EH (cell line): ENCODE results near the gene FIS1.
A peak's percentile ranks its signal among the peaks of the same experiment; 100 is the strongest.
"Not testable (repeated sequence)": the region's sequence is repeated elsewhere in the genome, so short reads cannot be mapped to it uniquely, and the experiment has no call there.

Experiments used
- DNase-seq: peaks from one replicate; pipeline ENCODE4 v3.0.0-alpha.2; 2015; ENCODE audit warnings: low read depth

FIS1 gene

GRCh38 chr7:101203740-101204738, 40.8 kb downstream of the FIS1 start:
- peak; percentile 41 for DNase-seq

- DNase-seq: no peak
These were observed 42.3 kb downstream of the FIS1 start for GRCh38 chr7:101202603-101202918.

- DNase-seq: peak; percentile 13
These were observed 42.9 kb downstream of the FIS1 start for GRCh38 chr7:101201695-101202602.

GRCh38 chr7:101200862-101201599, 43.9 kb downstream of the FIS1 start, which contains the start of gene MOGAT3:
MOGAT3 (minus strand) TSS chr7:101201036; CDS start chr7:101200854, 182 bp downstream.
- no peak for DNase-seq

GRCh38 chr7:101200504-101200861, 44.4 kb downstream of the FIS1 start:
- no peak for DNase-seq

GRCh38 chr7:101199522-101199921, 45.4 kb downstream of the FIS1 start:
- not testable (repeated sequence) for DNase-seq

GRCh38 chr7:101198476-101198875, 46.4 kb downstream of the FIS1 start:
- no peak for DNase-seq

GRCh38 chr7:101197991-101198390, 46.9 kb downstream of the FIS1 start:
- no peak for DNase-seq

- DNase-seq: no peak
These were observed 49.0 kb downstream of the FIS1 start for GRCh38 chr7:101195884-101196283.
